Measurements from ENCODE around the gene ARHGEF17.

- no peak for TF ChIP-seq CTCF (optimal IDR thresholded peaks at IDR 0.05 in 1 of 3, IDR thresholded peaks at IDR 0.05 in 1 of 3, conservative IDR thresholded peaks at IDR 0.05 in 1 of 3; ENCODE audit: extremely low read depth in 1 of 3, insufficient read depth in 2 of 3, low read length in 3 of 3)
- no peak for TF ChIP-seq EZH2 (IDR thresholded peaks at IDR 0.05; ENCODE audit: low read length)
Measured at GRCh38 chr11:73314117-73314961, 6.3 kb downstream of the ARHGEF17 start.

All from keratinocyte (primary cell).